SK-N-SH treated with all-trans-retinoic acid at 6 μM for 48 hours (cell line): ENCODE results near the gene EPHA4.

Experiments
- ATAC-seq: fragments of 200-7000 bp; cut with Tn5 transposase; 3 replicates; pipeline ENCODE4 v1.9.1; 2020; ENCODE audit warnings: mild to moderate bottlenecking, moderate library complexity
- BACH2 ChIP-seq: fragments of 250-450 bp; sonication (Bioruptor Pico); IDR thresholded peaks from 2 replicates; pipeline ENCODE4 v1.9.0; 2021; ENCODE audit warnings: mild to moderate bottlenecking, borderline replicate concordance
- ESRRG ChIP-seq: fragments of 250-450 bp; sonication (Bioruptor Pico); IDR thresholded peaks from 2 replicates; pipeline ENCODE4 v1.6.1; 2021; ENCODE audit warnings: mild to moderate bottlenecking
- GLIS3 ChIP-seq: fragments of 250-450 bp; sonication (Bioruptor Pico); IDR thresholded peaks from 2 replicates; pipeline ENCODE4 v1.5.0; 2020; ENCODE audit warnings: mild to moderate bottlenecking, moderate library complexity
- OSR1 ChIP-seq: fragments of 250-450 bp; sonication (Bioruptor Pico); IDR thresholded peaks from 2 replicates; pipeline ENCODE4 v1.8.0; 2022; ENCODE audit warnings: moderate library complexity, mild to moderate bottlenecking, inconsistent platforms
- PPARA ChIP-seq: fragments of 250-450 bp; sonication (Bioruptor Pico); IDR thresholded peaks from 2 replicates; pipeline ENCODE4 v1.5.0; 2020; ENCODE audit warnings: mild to moderate bottlenecking, borderline replicate concordance
- RARB ChIP-seq: fragments of 250-450 bp; sonication (Bioruptor Pico); IDR thresholded peaks from 2 replicates; pipeline ENCODE4 v1.8.0; 2021; ENCODE audit warnings: mild to moderate bottlenecking, moderate library complexity
- SNAI2 ChIP-seq: fragments of 250-450 bp; sonication (Bioruptor Pico); IDR thresholded peaks from 2 replicates; pipeline ENCODE4 v1.5.0; 2020; ENCODE audit warnings: mild to moderate bottlenecking, moderate library complexity
- TCF4 ChIP-seq: fragments of 250-450 bp; sonication (Bioruptor Pico); IDR thresholded peaks from 2 replicates; pipeline ENCODE4 v1.8.0; 2021; ENCODE audit warnings: mild to moderate bottlenecking, moderate library complexity, borderline replicate concordance
- TOX ChIP-seq: fragments of 250-450 bp; sonication (Bioruptor Pico); IDR thresholded peaks from 2 replicates; pipeline ENCODE4 v1.8.0; 2021; ENCODE audit warnings: mild to moderate bottlenecking, moderate library complexity, borderline replicate concordance
- ZC3H10 ChIP-seq: fragments of 250-450 bp; sonication (Bioruptor Pico); IDR thresholded peaks from 2 replicates; pipeline ENCODE4 v1.5.1; 2021; ENCODE audit warnings: mild to moderate bottlenecking, moderate library complexity
- ZFP3 ChIP-seq: fragments of 250-450 bp; sonication (Bioruptor Pico); IDR thresholded peaks from 2 replicates; pipeline ENCODE4 v1.5.0; 2020; ENCODE audit warnings: mild to moderate bottlenecking, moderate library complexity
- ZFP30 ChIP-seq: fragments of 450-650 bp; formaldehyde crosslinking; IDR thresholded peaks from 2 replicates; pipeline ENCODE4 v1.5.0; 2022; ENCODE audit warnings: mild to moderate bottlenecking, moderate library complexity
- ZNF565 ChIP-seq: fragments of 450-650 bp; formaldehyde crosslinking; conservative IDR thresholded peaks from 2 replicates; pipeline ENCODE4 v1.5.0; 2020; ENCODE audit warnings: low read depth, mild to moderate bottlenecking, moderate library complexity
- ZNF70 ChIP-seq: fragments of 450-650 bp; formaldehyde crosslinking; IDR thresholded peaks from 2 replicates; pipeline ENCODE4 v1.5.0; 2020; ENCODE audit warnings: mild to moderate bottlenecking, moderate library complexity
- ZNF8 ChIP-seq: fragments of 450-650 bp; formaldehyde crosslinking; IDR thresholded peaks from 2 replicates; pipeline ENCODE4 v1.5.0; 2020; ENCODE audit warnings: mild to moderate bottlenecking, moderate library complexity
- TF ChIP-seq, protein P1 (sequence below): fragments of 250-450 bp; sonication (Bioruptor Pico); IDR thresholded peaks from 2 replicates; pipeline ENCODE4 v1.5.0; 2020; ENCODE audit warnings: mild to moderate bottlenecking, moderate library complexity
- TF ChIP-seq, protein P2 (sequence below): fragments of 250-450 bp; sonication (Bioruptor Pico); IDR thresholded peaks from 2 replicates; pipeline ENCODE4 v1.8.0; 2020; ENCODE audit warnings: mild to moderate bottlenecking, moderate library complexity, borderline replicate concordance
- TF ChIP-seq, protein P3 (sequence below): fragments of 250-450 bp; sonication (Bioruptor Pico); IDR thresholded peaks from 2 replicates; pipeline ENCODE4 v1.5.1; 2021; ENCODE audit warnings: mild to moderate bottlenecking, moderate library complexity
- TF ChIP-seq, protein P4 (sequence below): fragments of 250-450 bp; sonication (Bioruptor Pico); IDR thresholded peaks from 2 replicates; pipeline ENCODE4 v1.8.0; 2021; ENCODE audit warnings: low read depth, mild to moderate bottlenecking, moderate library complexity, borderline replicate concordance

EPHA4 gene

DNA sequence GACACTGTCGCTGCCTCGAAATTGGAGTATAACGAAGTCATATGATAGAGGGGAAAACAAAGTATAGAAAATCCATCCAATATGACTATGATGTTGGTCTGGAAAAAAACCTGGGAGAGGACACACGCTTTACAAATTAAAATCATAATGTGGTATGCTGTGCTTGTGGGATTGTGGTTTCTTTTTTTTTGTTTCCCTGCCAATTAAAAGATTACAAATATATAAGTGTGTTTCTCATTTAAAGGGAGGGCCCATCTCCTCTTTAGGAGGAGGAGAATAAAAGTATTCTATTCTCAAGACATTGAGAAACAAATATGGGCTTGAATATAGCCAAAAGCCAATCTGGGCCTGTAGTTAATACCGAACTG lies 86.6 kb downstream of the EPHA4 start:
- TF ChIP-seq ZNF8 (CRISPR knock-in tag) (no peak), RARB (CRISPR knock-in tag) (no peak), ZNF70 (CRISPR knock-in tag) (no peak), PPARA (CRISPR knock-in tag) (no peak), ZFP30 (CRISPR knock-in tag) (no peak), ZC3H10 (CRISPR knock-in tag) (no peak), TCF4 (CRISPR knock-in tag) (no peak), SNAI2 (no peak), ZFP3 (no peak), ESRRG (CRISPR knock-in tag) (no peak), OSR1 (no peak)
- TF ChIP-seq, protein P1, sequence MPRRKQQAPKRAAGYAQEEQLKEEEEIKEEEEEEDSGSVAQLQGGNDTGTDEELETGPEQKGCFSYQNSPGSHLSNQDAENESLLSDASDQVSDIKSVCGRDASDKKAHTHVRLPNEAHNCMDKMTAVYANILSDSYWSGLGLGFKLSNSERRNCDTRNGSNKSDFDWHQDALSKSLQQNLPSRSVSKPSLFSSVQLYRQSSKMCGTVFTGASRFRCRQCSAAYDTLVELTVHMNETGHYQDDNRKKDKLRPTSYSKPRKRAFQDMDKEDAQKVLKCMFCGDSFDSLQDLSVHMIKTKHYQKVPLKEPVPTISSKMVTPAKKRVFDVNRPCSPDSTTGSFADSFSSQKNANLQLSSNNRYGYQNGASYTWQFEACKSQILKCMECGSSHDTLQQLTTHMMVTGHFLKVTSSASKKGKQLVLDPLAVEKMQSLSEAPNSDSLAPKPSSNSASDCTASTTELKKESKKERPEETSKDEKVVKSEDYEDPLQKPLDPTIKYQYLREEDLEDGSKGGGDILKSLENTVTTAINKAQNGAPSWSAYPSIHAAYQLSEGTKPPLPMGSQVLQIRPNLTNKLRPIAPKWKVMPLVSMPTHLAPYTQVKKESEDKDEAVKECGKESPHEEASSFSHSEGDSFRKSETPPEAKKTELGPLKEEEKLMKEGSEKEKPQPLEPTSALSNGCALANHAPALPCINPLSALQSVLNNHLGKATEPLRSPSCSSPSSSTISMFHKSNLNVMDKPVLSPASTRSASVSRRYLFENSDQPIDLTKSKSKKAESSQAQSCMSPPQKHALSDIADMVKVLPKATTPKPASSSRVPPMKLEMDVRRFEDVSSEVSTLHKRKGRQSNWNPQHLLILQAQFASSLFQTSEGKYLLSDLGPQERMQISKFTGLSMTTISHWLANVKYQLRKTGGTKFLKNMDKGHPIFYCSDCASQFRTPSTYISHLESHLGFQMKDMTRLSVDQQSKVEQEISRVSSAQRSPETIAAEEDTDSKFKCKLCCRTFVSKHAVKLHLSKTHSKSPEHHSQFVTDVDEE (CRISPR knock-in tag), result no peak
- TF ChIP-seq, protein P2, sequence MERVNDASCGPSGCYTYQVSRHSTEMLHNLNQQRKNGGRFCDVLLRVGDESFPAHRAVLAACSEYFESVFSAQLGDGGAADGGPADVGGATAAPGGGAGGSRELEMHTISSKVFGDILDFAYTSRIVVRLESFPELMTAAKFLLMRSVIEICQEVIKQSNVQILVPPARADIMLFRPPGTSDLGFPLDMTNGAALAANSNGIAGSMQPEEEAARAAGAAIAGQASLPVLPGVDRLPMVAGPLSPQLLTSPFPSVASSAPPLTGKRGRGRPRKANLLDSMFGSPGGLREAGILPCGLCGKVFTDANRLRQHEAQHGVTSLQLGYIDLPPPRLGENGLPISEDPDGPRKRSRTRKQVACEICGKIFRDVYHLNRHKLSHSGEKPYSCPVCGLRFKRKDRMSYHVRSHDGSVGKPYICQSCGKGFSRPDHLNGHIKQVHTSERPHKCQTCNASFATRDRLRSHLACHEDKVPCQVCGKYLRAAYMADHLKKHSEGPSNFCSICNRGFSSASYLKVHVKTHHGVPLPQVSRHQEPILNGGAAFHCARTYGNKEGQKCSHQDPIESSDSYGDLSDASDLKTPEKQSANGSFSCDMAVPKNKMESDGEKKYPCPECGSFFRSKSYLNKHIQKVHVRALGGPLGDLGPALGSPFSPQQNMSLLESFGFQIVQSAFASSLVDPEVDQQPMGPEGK, result no peak
- TF ChIP-seq, protein P3, sequence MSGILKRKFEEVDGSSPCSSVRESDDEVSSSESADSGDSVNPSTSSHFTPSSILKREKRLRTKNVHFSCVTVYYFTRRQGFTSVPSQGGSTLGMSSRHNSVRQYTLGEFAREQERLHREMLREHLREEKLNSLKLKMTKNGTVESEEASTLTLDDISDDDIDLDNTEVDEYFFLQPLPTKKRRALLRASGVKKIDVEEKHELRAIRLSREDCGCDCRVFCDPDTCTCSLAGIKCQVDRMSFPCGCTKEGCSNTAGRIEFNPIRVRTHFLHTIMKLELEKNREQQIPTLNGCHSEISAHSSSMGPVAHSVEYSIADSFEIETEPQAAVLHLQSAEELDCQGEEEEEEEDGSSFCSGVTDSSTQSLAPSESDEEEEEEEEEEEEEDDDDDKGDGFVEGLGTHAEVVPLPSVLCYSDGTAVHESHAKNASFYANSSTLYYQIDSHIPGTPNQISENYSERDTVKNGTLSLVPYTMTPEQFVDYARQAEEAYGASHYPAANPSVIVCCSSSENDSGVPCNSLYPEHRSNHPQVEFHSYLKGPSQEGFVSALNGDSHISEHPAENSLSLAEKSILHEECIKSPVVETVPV (CRISPR knock-in tag), result no peak
- TF ChIP-seq, protein P4, sequence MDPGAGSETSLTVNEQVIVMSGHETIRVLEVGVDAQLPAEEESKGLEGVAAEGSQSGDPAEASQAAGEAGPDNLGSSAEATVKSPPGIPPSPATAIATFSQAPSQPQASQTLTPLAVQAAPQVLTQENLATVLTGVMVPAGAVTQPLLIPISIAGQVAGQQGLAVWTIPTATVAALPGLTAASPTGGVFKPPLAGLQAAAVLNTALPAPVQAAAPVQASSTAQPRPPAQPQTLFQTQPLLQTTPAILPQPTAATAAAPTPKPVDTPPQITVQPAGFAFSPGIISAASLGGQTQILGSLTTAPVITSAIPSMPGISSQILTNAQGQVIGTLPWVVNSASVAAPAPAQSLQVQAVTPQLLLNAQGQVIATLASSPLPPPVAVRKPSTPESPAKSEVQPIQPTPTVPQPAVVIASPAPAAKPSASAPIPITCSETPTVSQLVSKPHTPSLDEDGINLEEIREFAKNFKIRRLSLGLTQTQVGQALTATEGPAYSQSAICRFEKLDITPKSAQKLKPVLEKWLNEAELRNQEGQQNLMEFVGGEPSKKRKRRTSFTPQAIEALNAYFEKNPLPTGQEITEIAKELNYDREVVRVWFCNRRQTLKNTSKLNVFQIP (CRISPR knock-in tag), result no peak
- ATAC-seq, result no peak

DNA sequence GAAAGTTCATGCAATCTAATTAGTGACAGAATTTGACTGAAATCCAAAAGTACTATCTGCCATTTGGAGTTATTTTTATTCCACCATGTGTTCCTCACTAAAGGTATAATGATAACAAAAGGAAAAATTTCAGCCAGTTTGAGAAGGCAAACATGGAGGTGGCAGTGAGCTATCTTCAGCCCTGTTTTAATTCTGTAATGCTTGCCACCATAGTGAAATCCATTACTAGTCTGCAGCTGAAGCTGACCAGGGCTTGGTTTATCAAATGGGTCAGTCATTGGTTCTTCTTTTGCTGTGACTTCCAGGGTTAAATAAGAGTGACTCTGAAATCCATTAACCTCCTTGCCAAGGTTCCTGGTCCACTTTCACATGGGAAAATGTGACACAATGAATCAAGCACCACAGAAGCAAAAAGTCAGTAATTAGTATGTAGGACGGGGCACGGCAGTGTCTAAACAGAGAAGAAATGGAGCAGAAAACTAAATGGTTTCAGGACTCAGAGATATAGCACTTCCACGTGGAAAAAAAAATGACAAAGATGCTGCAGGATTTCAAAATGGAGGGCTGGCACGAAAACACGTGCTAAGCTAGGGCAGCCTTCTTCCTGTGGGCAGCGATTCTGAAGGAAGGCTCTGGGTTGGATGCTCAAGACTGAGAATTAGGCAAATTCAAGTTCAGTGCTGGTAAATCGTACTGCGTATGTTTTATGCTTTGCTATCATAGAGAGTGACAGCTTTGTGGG lies 87.2 kb downstream of the EPHA4 start:
- TF ChIP-seq ZNF565 (CRISPR knock-in tag) (no peak), GLIS3 (CRISPR knock-in tag) (no peak), ZFP30 (CRISPR knock-in tag) (no peak), TOX (no peak), ZNF70 (CRISPR knock-in tag) (no peak), BACH2 (CRISPR knock-in tag) (no peak), PPARA (CRISPR knock-in tag) (no peak), TCF4 (CRISPR knock-in tag) (no peak)
- TF ChIP-seq, protein P4 (CRISPR knock-in tag), result no peak
- TF ChIP-seq, protein P1 (CRISPR knock-in tag), result no peak
- ATAC-seq, result no peak
